Measurements from ENCODE around the gene HCAR2.
"Not testable (repeated sequence)": the region's sequence is repeated elsewhere in the genome, so short reads cannot be mapped to it uniquely, and the experiment has no call there.

Gene HCAR2

GRCh38 chr12:122702890-122703611, at the start of gene HCAR2:
Gene HCAR2 (minus strand): TSS chr12:122703357. CDS start chr12:122703283, 74 bp downstream.
- H3K27me3 ChIP-seq (ENCODE audit: control insufficient read depth, insufficient read depth, low read length); H3K9ac ChIP-seq (ENCODE audit: low read length); H3K27ac ChIP-seq (ENCODE audit: low read length); H3K9me3 ChIP-seq (ENCODE audit: control insufficient read depth, low read depth, low read length); H3K4me3 ChIP-seq (ENCODE audit: low read length); H3K36me3 ChIP-seq (ENCODE audit: control insufficient read depth, low read depth, low read length); H3K4me1 ChIP-seq (ENCODE audit: control insufficient read depth, low read depth, low read length): not testable (repeated sequence)

- H3K27me3 ChIP-seq (ENCODE audit: control insufficient read depth, insufficient read depth, low read length) = no peaks in the 10 kb centered on the region
- H3K36me3 ChIP-seq (ENCODE audit: control insufficient read depth, low read depth, low read length) = peaks cover 39% of the 10 kb centered on the region
- H3K9me3 ChIP-seq (ENCODE audit: control insufficient read depth, low read depth, low read length) = no peaks in the 10 kb centered on the region
- peak within 1 kb of the TSS; percentile 81 for H3K4me3 ChIP-seq (ENCODE audit: low read length)
- H3K4me1 ChIP-seq (ENCODE audit: control insufficient read depth, low read depth, low read length) = peaks cover 10% of the 10 kb centered on the region
- H3K9ac ChIP-seq (ENCODE audit: low read length) = peak within 1 kb of the TSS; percentile 93
- H3K27ac ChIP-seq (ENCODE audit: low read length) = peak within 1 kb of the TSS; percentile 47
These were observed 49.5 kb upstream of the HCAR2 start, which contains the start of gene DENR for GRCh38 chr12:122752464-122753318. Gene DENR (plus strand): TSS chr12:122752824. CDS start chr12:122753702, 878 bp downstream.

- H3K4me3 ChIP-seq (ENCODE audit: low read length) = peak overlapping the region; percentile 81
These were observed 47.8 kb upstream of the HCAR2 start for GRCh38 chr12:122750781-122751515.

GRCh38 chr12:122749569-122750332, 46.6 kb upstream of the HCAR2 start:
- H3K27me3 ChIP-seq (ENCODE audit: control insufficient read depth, insufficient read depth, low read length) = no peaks in the 10 kb centered on the region
- no peak overlapping the region for H3K27ac ChIP-seq (ENCODE audit: low read length)
- no peak overlapping the region for H3K9ac ChIP-seq (ENCODE audit: low read length)
- H3K36me3 ChIP-seq (ENCODE audit: control insufficient read depth, low read depth, low read length) = peaks cover 10% of the 10 kb centered on the region
- H3K9me3 ChIP-seq (ENCODE audit: control insufficient read depth, low read depth, low read length) = no peaks in the 10 kb centered on the region
- H3K4me3 ChIP-seq (ENCODE audit: low read length) = no peak overlapping the region
- H3K4me1 ChIP-seq (ENCODE audit: control insufficient read depth, low read depth, low read length) = peaks cover 10% of the 10 kb centered on the region

More at GRCh38 chr12:122750781-122751515, 47.8 kb upstream of the HCAR2 start:
- H3K27ac ChIP-seq (ENCODE audit: low read length) = peak overlapping the region; percentile 80
- peaks cover 22% of the 10 kb centered on the region for H3K36me3 ChIP-seq (ENCODE audit: control insufficient read depth, low read depth, low read length)
- not testable (repeated sequence) for H3K4me1 ChIP-seq (ENCODE audit: control insufficient read depth, low read depth, low read length); H3K27me3 ChIP-seq (ENCODE audit: control insufficient read depth, insufficient read depth, low read length); H3K9me3 ChIP-seq (ENCODE audit: control insufficient read depth, low read depth, low read length)
- peak overlapping the region; percentile 93 for H3K9ac ChIP-seq (ENCODE audit: low read length)

- Histone ChIP-seq H3K27me3 (ENCODE audit: control insufficient read depth, insufficient read depth, low read length) (no peaks in the 10 kb centered on the region), H3K36me3 (ENCODE audit: control insufficient read depth, low read depth, low read length) (no peaks in the 10 kb centered on the region), H3K4me3 (ENCODE audit: low read length) (no peak overlapping the region), H3K4me1 (ENCODE audit: control insufficient read depth, low read depth, low read length) (peaks cover 3% of the 10 kb centered on the region), H3K9me3 (ENCODE audit: control insufficient read depth, low read depth, low read length) (no peaks in the 10 kb centered on the region), H3K9ac (ENCODE audit: low read length) (no peak overlapping the region), H3K27ac (ENCODE audit: low read length) (no peak overlapping the region)
These were observed 44.3 kb upstream of the HCAR2 start for GRCh38 chr12:122747224-122748135.

GRCh38 chr12:122743895-122744525, 40.9 kb upstream of the HCAR2 start:
- Histone ChIP-seq H3K27ac (ENCODE audit: low read length) (no peak overlapping the region), H3K9me3 (ENCODE audit: control insufficient read depth, low read depth, low read length) (no peaks in the 10 kb centered on the region), H3K9ac (ENCODE audit: low read length) (no peak overlapping the region), H3K36me3 (ENCODE audit: control insufficient read depth, low read depth, low read length) (no peaks in the 10 kb centered on the region), H3K4me1 (ENCODE audit: control insufficient read depth, low read depth, low read length) (no peaks in the 10 kb centered on the region), H3K27me3 (ENCODE audit: control insufficient read depth, insufficient read depth, low read length) (no peaks in the 10 kb centered on the region), H3K4me3 (ENCODE audit: low read length) (no peak overlapping the region)

GRCh38 chr12:122740351-122740750, 37.2 kb upstream of the HCAR2 start:
- Histone ChIP-seq H3K9ac (ENCODE audit: low read length) (no peak overlapping the region), H3K9me3 (ENCODE audit: control insufficient read depth, low read depth, low read length) (no peaks in the 10 kb centered on the region), H3K4me3 (ENCODE audit: low read length) (no peak overlapping the region), H3K4me1 (ENCODE audit: control insufficient read depth, low read depth, low read length) (no peaks in the 10 kb centered on the region), H3K36me3 (ENCODE audit: control insufficient read depth, low read depth, low read length) (no peaks in the 10 kb centered on the region), H3K27ac (ENCODE audit: low read length) (no peak overlapping the region), H3K27me3 (ENCODE audit: control insufficient read depth, insufficient read depth, low read length) (no peaks in the 10 kb centered on the region)

GRCh38 chr12:122738571-122738970, 35.4 kb upstream of the HCAR2 start:
- H3K4me3 ChIP-seq (ENCODE audit: low read length) = no peak overlapping the region
- no peaks in the 10 kb centered on the region for H3K9me3 ChIP-seq (ENCODE audit: control insufficient read depth, low read depth, low read length)
- no peak overlapping the region for H3K9ac ChIP-seq (ENCODE audit: low read length)
- no peak overlapping the region for H3K27ac ChIP-seq (ENCODE audit: low read length)
- no peaks in the 10 kb centered on the region for H3K27me3 ChIP-seq (ENCODE audit: control insufficient read depth, insufficient read depth, low read length)
- H3K4me1 ChIP-seq (ENCODE audit: control insufficient read depth, low read depth, low read length) = no peaks in the 10 kb centered on the region
- no peaks in the 10 kb centered on the region for H3K36me3 ChIP-seq (ENCODE audit: control insufficient read depth, low read depth, low read length)

- H3K36me3 ChIP-seq (ENCODE audit: control insufficient read depth, low read depth, low read length) = no peaks in the 10 kb centered on the region
- no peak overlapping the region for H3K9ac ChIP-seq (ENCODE audit: low read length)
- no peaks in the 10 kb centered on the region for H3K27me3 ChIP-seq (ENCODE audit: control insufficient read depth, insufficient read depth, low read length)
- H3K4me1 ChIP-seq (ENCODE audit: control insufficient read depth, low read depth, low read length) = no peaks in the 10 kb centered on the region
- no peaks in the 10 kb centered on the region for H3K9me3 ChIP-seq (ENCODE audit: control insufficient read depth, low read depth, low read length)
- no peak overlapping the region for H3K27ac ChIP-seq (ENCODE audit: low read length)
- no peak overlapping the region for H3K4me3 ChIP-seq (ENCODE audit: low read length)
These were observed 29.5 kb upstream of the HCAR2 start for GRCh38 chr12:122732611-122733010.

GRCh38 chr12:122732170-122732569, 29.0 kb upstream of the HCAR2 start:
- H3K4me1 ChIP-seq (ENCODE audit: control insufficient read depth, low read depth, low read length) = no peaks in the 10 kb centered on the region
- no peaks in the 10 kb centered on the region for H3K27me3 ChIP-seq (ENCODE audit: control insufficient read depth, insufficient read depth, low read length)
- no peak overlapping the region for H3K4me3 ChIP-seq (ENCODE audit: low read length)
- H3K9ac ChIP-seq (ENCODE audit: low read length) = no peak overlapping the region
- H3K36me3 ChIP-seq (ENCODE audit: control insufficient read depth, low read depth, low read length) = no peaks in the 10 kb centered on the region
- H3K9me3 ChIP-seq (ENCODE audit: control insufficient read depth, low read depth, low read length) = no peaks in the 10 kb centered on the region
- H3K27ac ChIP-seq (ENCODE audit: low read length) = no peak overlapping the region

Data from iPS-18a (cell line).